GM10248 (cell line): ENCODE data around the gene HOXA6.

Experiments
- CTCF ChIA-PET: fragments of 300-600 bp; sonication (Branson Sonifier 250); formaldehyde crosslinking; extraction: SDS; loops from one replicate; lab custom pipeline; 2021; ENCODE audit warnings: antibody characterized with exemption; lab: Yijun Ruan, JAX
- POLR2A ChIA-PET: fragments of 350-650 bp; sonication (Branson Sonifier 250); formaldehyde crosslinking; extraction: SDS; loops from one replicate; lab custom pipeline; 2020; ENCODE audit warnings: antibody characterized with exemption; lab: Yijun Ruan, JAX
- DNase-seq: peaks from one replicate; pipeline ENCODE4 v3.0.0; 2012; ENCODE audit errors: extremely low spot score
- CTCF ChIP-seq: IDR thresholded peaks from 2 replicates; pipeline ENCODE4 v1.5.1; 2012; ENCODE audit warnings: mild to moderate bottlenecking, low read depth; ENCODE audit errors: extremely low read depth, missing control alignments, control extremely low read depth

The HOXA6 gene

GRCh38 chr7:27124096-27124901, 23.3 kb downstream of the HOXA6 start:
- DNase-seq: no peak
- ChIA-PET CTCF (no interaction called here), POLR2A (no interaction called here)
- TF ChIP-seq CTCF: no peak

- POLR2A ChIA-PET: no interaction called here
- TF ChIP-seq CTCF: no peak
- CTCF ChIA-PET: no interaction called here
- DNase-seq: no peak
These were observed 24.0 kb downstream of the HOXA6 start for GRCh38 chr7:27123477-27124053.

- CTCF ChIA-PET: no interaction called here
- POLR2A ChIA-PET: no interaction called here
- no peak for DNase-seq
- no peak for TF ChIP-seq CTCF
These were observed 24.5 kb downstream of the HOXA6 start for GRCh38 chr7:27123007-27123476.

- POLR2A ChIA-PET: no interaction called here
- CTCF ChIA-PET: no interaction called here
- TF ChIP-seq CTCF: no peak
- no peak for DNase-seq
These were observed 25.3 kb downstream of the HOXA6 start for GRCh38 chr7:27122077-27122910.

GRCh38 chr7:27121684-27122076, 25.9 kb downstream of the HOXA6 start:
- POLR2A ChIA-PET: no interaction called here
- CTCF ChIA-PET: no interaction called here
- no peak for DNase-seq
- no peak for TF ChIP-seq CTCF

GRCh38 chr7:27119412-27119911, 28.1 kb downstream of the HOXA6 start:
- POLR2A ChIA-PET: no interaction called here
- CTCF ChIA-PET: interaction anchor here (1.3 to 1.4 kb wide), 3 partner anchors 9 to 14 kb away, joined by 3 read pairs; no protein-coding TSS in a partner anchor
- no peak for DNase-seq
- no peak for TF ChIP-seq CTCF
